Spleen (tissue), 11 donors: ENCODE measurements around the gene HBA2. TPM values are rescaled to one million over a fixed set of nuclear protein-coding genes. Genes with fewer than 3 reads are reported as not detected.
A peak's percentile ranks its signal among the peaks of the same experiment; 100 is the strongest.
"Not testable (repeated sequence)": the region's sequence is repeated elsewhere in the genome, so short reads cannot be mapped to it uniquely, and the experiment has no call there.

Experiments
- DNase-seq: peaks from one replicate; pipeline ENCODE4 v3.0.0-alpha.2; 2020
- H3K27ac ChIP-seq, 8 donors: fragments of 200-600 bp; sonication (generic) in 7 of 8; 1 replicate in 4 of 8; 2 replicates in 4 of 8; pipeline versions ENCODE4 v1.5.0 to v1.8.0; 2016 to 2021; ENCODE audit warnings: inconsistent platforms in 4 of 8, mild to moderate bottlenecking in 4 of 8, moderate library complexity in 1 of 8
- H3K27me3 ChIP-seq, 7 donors: fragments of 200-600 bp; sonication (generic) in 6 of 7; replicated peaks in 1 of 7; 1 replicate in 4 of 7; 2 replicates in 3 of 7; pipeline versions ENCODE4 v1.5.0 to v1.8.0; 2016 to 2021; ENCODE audit warnings: inconsistent platforms in 3 of 7, mild to moderate bottlenecking in 1 of 7
- H3K36me3 ChIP-seq, 6 donors: fragments of 200-600 bp; sonication (generic) in 5 of 6; 1 replicate in 4 of 6; 2 replicates in 2 of 6; pipeline versions ENCODE4 v1.5.0 to v1.8.0; 2016 to 2021; ENCODE audit warnings: inconsistent platforms in 2 of 6
- H3K4me1 ChIP-seq, 6 donors: fragments of 200-600 bp; sonication (generic) in 5 of 6; 1 replicate in 3 of 6; 2 replicates in 3 of 6; pipeline versions ENCODE4 v1.5.0 to v1.8.0; 2016 to 2021; ENCODE audit warnings: inconsistent platforms in 3 of 6
- H3K4me3 ChIP-seq, 8 donors: fragments of 200-600 bp; sonication (generic) in 7 of 8; 1 replicate in 4 of 8; 2 replicates in 4 of 8; pipeline versions ENCODE4 v1.5.0 to v1.8.0; 2016 to 2021; ENCODE audit warnings: inconsistent platforms in 4 of 8, mild to moderate bottlenecking in 4 of 8, moderate library complexity in 2 of 8
- H3K9me3 ChIP-seq, 8 donors: fragments of 200-600 bp; sonication (generic) in 7 of 8; 1 replicate in 4 of 8; 2 replicates in 4 of 8; pipeline versions ENCODE4 v1.5.0 to v1.8.0; 2016 to 2021; ENCODE audit warnings: inconsistent platforms in 4 of 8
- POLR2A ChIP-seq, 3 donors: fragments of 450-650 bp; IDR thresholded peaks; one replicate each; pipeline ENCODE4 v1.5.1; 2017; ENCODE audit warnings: antibody characterized with exemption in 3 of 3, mild to moderate bottlenecking in 1 of 3
- POLR2AphosphoS5 ChIP-seq, 3 donors: sonication (generic); formaldehyde crosslinking; IDR thresholded peaks; one replicate each; pipeline ENCODE4 v1.5.1; 2017; ENCODE audit warnings: antibody characterized with exemption in 3 of 3
- WGBS, 5 donors: extraction: QIAGEN DNeasy Blood & Tissue Kit in 3 of 5; methylation state at CpG; one replicate each; pipeline versions ENCODE4 v1.1.5 to v1.1.7; 2013 to 2018; 5-methylcytosine and 5-hydroxymethylcytosine counted together
- intact Hi-C: fragments of 100-400 bp; cut with DNase I; formaldehyde crosslinking; loops from one replicate; pipeline ENCODE4 v1.15.0; 2023; ENCODE audit warnings: low total_unique reads
- polyA plus RNA-seq, 3 donors: library from polyadenylated mRNA; stranded (reverse); fragments of 200-250 nt; gene quantifications; one replicate each; pipeline ENCODE4 v1.2.1, GENCODE V29; 2013
- total RNA-seq, 7 donors: library from RNA; depleted of rRNA in 3 of 7; stranded (reverse); fragments of >200 nt in 3 of 7; fragmentation: NEBNext Ultra II Directional in 4 of 7; extraction: Animal tissue kit (Norgen Biotek cat#: 25700) in 4 of 7; gene quantifications; one replicate each; pipeline versions ENCODE4 v1.1.0 to v1.2.1, GENCODE V29; 2016 to 2021
- TF ChIP-seq, protein P1 (sequence below), 11 experiments: fragments of 200-600 bp in 7 of 11; fragments of 450-650 bp in 4 of 11; sonication (generic) in 4 of 11; IDR thresholded peaks in 8 of 11; conservative IDR thresholded peaks in 3 of 11; 1 replicate in 7 of 11; 2 replicates in 4 of 11; pipeline versions ENCODE4 v1.4.0 to v1.8.0; 2016 to 2021; ENCODE audit warnings: antibody characterized with exemption in 11 of 11, inconsistent platforms in 4 of 11, mild to moderate bottlenecking in 1 of 11
- donor health status: healthy with polysubstance abuse.
- donor health status: DM: no; HTN: no; CAD: no; lungs with moderate emphysema.
- donor health status: DM: no; HTN: no; CAD: no.
- donor health status: Bipolar disorder and iron deficiency.
- donor health status: healthy.
- donor health status: DM: no; HTN: no; CAD: no.
- donor health status: DM: yes; HTN: yes; CAD: no.

HBA2 gene
- total and polyA plus RNA-seq, 10 donors, result 256 to 16,395 (median 3,722) TPM

DNA sequence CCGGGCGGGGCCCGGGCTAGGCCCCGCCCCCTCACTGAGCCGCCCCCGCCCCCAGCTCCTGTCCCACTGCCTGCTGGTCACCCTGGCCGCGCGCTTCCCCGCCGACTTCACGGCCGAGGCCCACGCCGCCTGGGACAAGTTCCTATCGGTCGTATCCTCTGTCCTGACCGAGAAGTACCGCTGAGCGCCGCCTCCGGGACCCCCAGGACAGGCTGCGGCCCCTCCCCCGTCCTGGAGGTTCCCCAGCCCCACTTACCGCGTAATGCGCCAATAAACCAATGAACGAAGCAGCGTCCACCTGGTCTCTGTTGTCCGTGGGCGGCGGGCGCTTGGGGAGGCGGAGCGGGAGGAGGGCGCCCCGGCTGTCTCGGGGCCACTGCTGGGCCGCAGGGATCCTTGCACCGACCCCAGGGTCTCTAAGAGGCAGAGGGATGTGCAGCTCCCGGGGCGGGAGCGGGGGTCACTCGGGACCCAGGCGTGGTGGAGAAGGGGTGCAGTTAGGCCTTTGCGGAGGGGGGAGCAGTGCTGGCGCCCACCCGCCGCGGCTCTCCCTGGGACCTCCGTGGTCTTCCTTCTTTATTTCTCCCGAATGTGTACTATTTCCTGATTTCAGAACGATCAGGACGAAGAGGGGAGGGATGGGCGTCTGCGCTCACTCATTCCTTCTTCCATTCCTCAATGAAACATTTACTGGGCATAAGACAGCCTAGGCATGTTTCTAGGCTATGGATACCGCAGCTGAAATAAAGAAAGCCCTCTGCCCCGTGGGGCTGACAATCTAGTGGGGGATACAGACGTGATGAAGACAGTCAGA, 18.3 kb upstream of the HBA2 start:
- 2 to 8% (median 2%) methylated on average over 19 to 53 of the region's 59 CpGs for WGBS, 5 donors
- Histone ChIP-seq H3K36me3 (no peaks in the 10 kb centered on the region), H3K27me3 (peaks cover 0 to 60% (median 21%) of the 10 kb centered on the region in 7 donors), H3K4me3 (peak overlapping the region; percentile 6 to 67 (median 36)), H3K4me1 (peaks cover 6 to 12% (median 10%) of the 10 kb centered on the region in 6 donors), H3K27ac (peak overlapping the region in 1 of 8 donors; percentile 14), H3K9me3 (no peaks in the 10 kb centered on the region)
- no peak for DNase-seq
- intact Hi-C loops, result no loop called here
- TF ChIP-seq, protein P1, sequence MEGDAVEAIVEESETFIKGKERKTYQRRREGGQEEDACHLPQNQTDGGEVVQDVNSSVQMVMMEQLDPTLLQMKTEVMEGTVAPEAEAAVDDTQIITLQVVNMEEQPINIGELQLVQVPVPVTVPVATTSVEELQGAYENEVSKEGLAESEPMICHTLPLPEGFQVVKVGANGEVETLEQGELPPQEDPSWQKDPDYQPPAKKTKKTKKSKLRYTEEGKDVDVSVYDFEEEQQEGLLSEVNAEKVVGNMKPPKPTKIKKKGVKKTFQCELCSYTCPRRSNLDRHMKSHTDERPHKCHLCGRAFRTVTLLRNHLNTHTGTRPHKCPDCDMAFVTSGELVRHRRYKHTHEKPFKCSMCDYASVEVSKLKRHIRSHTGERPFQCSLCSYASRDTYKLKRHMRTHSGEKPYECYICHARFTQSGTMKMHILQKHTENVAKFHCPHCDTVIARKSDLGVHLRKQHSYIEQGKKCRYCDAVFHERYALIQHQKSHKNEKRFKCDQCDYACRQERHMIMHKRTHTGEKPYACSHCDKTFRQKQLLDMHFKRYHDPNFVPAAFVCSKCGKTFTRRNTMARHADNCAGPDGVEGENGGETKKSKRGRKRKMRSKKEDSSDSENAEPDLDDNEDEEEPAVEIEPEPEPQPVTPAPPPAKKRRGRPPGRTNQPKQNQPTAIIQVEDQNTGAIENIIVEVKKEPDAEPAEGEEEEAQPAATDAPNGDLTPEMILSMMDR (IDR thresholded peaks at IDR 0.05 in 8 of 11, conservative IDR thresholded peaks at IDR 0.05 in 3 of 11), result no peak
- TF ChIP-seq POLR2AphosphoS5 (IDR thresholded peaks at IDR 0.05) (no peak), POLR2A (IDR thresholded peaks at IDR 0.05) (no peak)

DNA sequence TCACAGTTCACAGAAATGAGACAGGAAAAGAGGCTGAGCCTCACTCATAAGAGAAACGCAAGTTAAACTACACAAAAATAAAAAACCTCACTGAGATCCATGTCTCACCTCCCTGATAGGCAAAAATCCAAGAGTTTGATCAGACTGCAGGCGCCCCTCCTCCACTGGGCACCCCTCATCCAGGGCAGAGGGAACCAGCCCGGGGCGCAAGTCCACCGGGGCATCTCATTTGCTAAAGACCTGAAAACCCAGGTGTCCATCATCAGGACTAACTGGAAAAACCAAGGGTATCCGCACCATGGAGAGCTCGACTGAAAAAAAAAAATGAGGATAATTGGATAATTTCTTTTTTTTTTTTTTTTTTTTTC, 17.7 kb upstream of the HBA2 start:
- H3K27me3 ChIP-seq, result peaks cover 0 to 59% (median 21%) of the 10 kb centered on the region in 7 donors
- H3K9me3 ChIP-seq, result no peaks in the 10 kb centered on the region
- no peak for DNase-seq
- no peaks in the 10 kb centered on the region for H3K36me3 ChIP-seq
- 64 to 75% (median 69%) methylated on average over 7 of the region's 7 CpGs for WGBS, 5 donors
- H3K27ac ChIP-seq, result no peak overlapping the region
- intact Hi-C loops, result no loop called here
- TF ChIP-seq POLR2AphosphoS5 (IDR thresholded peaks at IDR 0.05) (no peak), POLR2A (IDR thresholded peaks at IDR 0.05) (no peak)
- TF ChIP-seq, protein P1 (IDR thresholded peaks at IDR 0.05 in 8 of 11, conservative IDR thresholded peaks at IDR 0.05 in 3 of 11), result no peak
- H3K4me3 ChIP-seq, result peak overlapping the region in 2 of 8 donors; percentile 46 to 67
- peaks cover 6 to 12% (median 10%) of the 10 kb centered on the region in 6 donors for H3K4me1 ChIP-seq

DNA sequence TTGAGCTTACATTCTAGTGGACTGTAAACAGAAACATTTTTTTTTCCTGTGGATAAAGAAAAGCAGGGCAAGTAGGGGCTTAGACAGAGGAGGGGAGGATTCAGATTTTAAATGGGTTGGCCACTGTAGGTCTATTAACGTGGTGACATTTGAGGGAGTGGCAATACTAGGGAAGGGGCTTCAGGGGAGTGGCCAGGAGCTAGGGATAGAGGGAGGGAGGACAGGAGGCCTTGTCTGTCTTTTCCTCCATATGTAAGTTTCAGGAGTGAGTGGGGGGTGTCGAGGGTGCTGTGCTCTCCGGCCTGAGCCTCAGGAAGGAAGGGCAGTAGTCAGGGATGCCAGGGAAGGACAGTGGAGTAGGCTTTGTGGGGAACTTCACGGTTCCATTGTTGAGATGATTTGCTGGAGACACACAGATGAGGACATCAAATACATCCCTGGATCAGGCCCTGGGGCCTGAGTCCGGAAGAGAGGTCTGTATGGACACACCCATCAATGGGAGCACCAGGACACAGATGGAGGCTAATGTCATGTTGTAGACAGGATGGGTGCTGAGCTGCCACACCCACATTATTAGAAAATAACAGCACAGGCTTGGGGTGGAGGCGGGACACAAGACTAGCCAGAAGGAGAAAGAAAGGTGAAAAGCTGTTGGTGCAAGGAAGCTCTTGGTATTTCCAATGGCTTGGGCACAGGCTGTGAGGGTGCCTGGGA, 13.4 kb upstream of the HBA2 start:
- WGBS, 5 donors, result 43 to 55% (median 48%) methylated on average over 6 of the region's 6 CpGs
- TF ChIP-seq, protein P1 (IDR thresholded peaks at IDR 0.05 in 8 of 11, conservative IDR thresholded peaks at IDR 0.05 in 3 of 11), result no peak
- TF ChIP-seq POLR2AphosphoS5 (IDR thresholded peaks at IDR 0.05), result no peak
- TF ChIP-seq POLR2A (IDR thresholded peaks at IDR 0.05), result no peak
- no peaks in the 10 kb centered on the region for H3K36me3 ChIP-seq
- H3K27me3 ChIP-seq, result peaks cover 0 to 74% (median 24%) of the 10 kb centered on the region in 7 donors
- H3K27ac ChIP-seq, result no peak overlapping the region
- intact Hi-C loops, result no loop called here
- H3K4me3 ChIP-seq, result no peak overlapping the region
- DNase-seq, result peak; percentile 18
- no peaks in the 10 kb centered on the region for H3K9me3 ChIP-seq
- peaks cover 6 to 10% (median 8%) of the 10 kb centered on the region in 6 donors for H3K4me1 ChIP-seq

DNA sequence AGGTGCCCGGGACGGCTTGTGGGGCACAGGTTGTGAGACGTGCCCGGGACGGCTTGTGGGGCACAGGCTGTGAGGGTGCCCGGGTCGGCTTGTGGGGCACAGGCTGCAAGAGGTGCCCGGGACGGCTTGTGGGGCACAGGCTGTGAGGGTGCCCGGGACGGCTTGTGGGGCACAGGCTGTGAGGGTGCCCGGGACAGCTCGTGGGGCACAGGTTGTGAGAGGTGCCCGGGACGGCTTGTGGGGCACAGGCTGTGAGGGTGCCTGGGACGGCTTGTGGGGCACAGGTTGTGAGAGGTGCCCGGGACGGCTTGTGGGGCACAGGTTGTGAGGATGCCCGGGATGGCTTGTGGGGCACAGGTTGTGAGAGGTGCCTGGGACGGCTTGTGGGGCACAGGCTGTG, 12.4 kb upstream of the HBA2 start:
- peaks cover 0 to 69% (median 19%) of the 10 kb centered on the region in 7 donors for H3K27me3 ChIP-seq
- H3K9me3 ChIP-seq, H3K36me3 ChIP-seq, H3K4me3 ChIP-seq, H3K27ac ChIP-seq, intact Hi-C loops, H3K4me1 ChIP-seq: not testable (repeated sequence)
- WGBS, 5 donors, result 66 to 76% (median 73%) methylated on average over 12 to 20 of the region's 20 CpGs
- DNase-seq, result peak; percentile 34
